OCI-LY7 (cell line): Measurements from ENCODE around the gene WDFY2. TPM values are rescaled to one million over a fixed set of nuclear protein-coding genes. Genes with fewer than 3 reads are reported as not detected.

Experiments used
- BruUV-seq: library from RNA; stranded (reverse); fragments of 400-500 nt; replicated peaks from 2 replicates; lab custom pipeline; 2021; lab: Mats Ljungman, UMichigan
- CTCF ChIA-PET: fragments of 300-600 bp; sonication (Branson Sonifier 250); formaldehyde crosslinking; loops from one replicate; lab custom pipeline; 2022; ENCODE audit warnings: antibody characterized with exemption; ENCODE audit not compliant: unreplicated experiment; lab: Charles Lee
- POLR2A ChIA-PET: fragments of 300-600 bp; sonication (Branson Sonifier 250); formaldehyde crosslinking; loops from one replicate; lab custom pipeline; 2022; ENCODE audit warnings: antibody characterized with exemption; lab: Charles Lee
- DNase-seq: peaks from one replicate; pipeline ENCODE4 v3.0.0-alpha.2; 2015; ENCODE audit warnings: low spot score
- H2AFZ ChIP-seq: fragments of 200-600 bp; sonication (generic), shearing (Covaris generic); 2 replicates; pipeline ENCODE4 v1.6.1; 2014; ENCODE audit warnings: mild to moderate bottlenecking, antibody characterized with exemption, low read length, moderate library complexity
- H3K27ac ChIP-seq: fragments of 200-600 bp; sonication (generic); 2 replicates; pipeline ENCODE4 v1.5.1; 2014; ENCODE audit warnings: mixed run types, low read depth, mild to moderate bottlenecking, moderate library complexity, low read length, inconsistent platforms; ENCODE audit not compliant: poor library complexity, severe bottlenecking
- H3K36me3 ChIP-seq: fragments of 200-600 bp; sonication (generic); 2 replicates; pipeline ENCODE4 v1.6.1; 2014; ENCODE audit warnings: mild to moderate bottlenecking, antibody characterized with exemption, low read length, moderate library complexity, mixed read lengths; ENCODE audit not compliant: insufficient read depth
- H3K4me1 ChIP-seq: fragments of 200-600 bp; sonication (generic); 2 replicates; pipeline ENCODE4 v1.5.1; 2014; ENCODE audit warnings: mild to moderate bottlenecking, low read length; ENCODE audit not compliant: insufficient read depth, poor library complexity, severe bottlenecking
- H3K4me2 ChIP-seq: fragments of 200-600 bp; sonication (generic); 2 replicates; pipeline ENCODE4 v1.6.1; 2014; ENCODE audit warnings: mild to moderate bottlenecking, low read length
- H3K4me3 ChIP-seq: fragments of 200-600 bp; sonication (generic); 2 replicates; pipeline ENCODE4 v1.5.1; 2014; ENCODE audit warnings: mild to moderate bottlenecking, low read depth, low read length; ENCODE audit not compliant: poor library complexity, severe bottlenecking
- H3K79me2 ChIP-seq: fragments of 200-600 bp; sonication (generic); 2 replicates; pipeline ENCODE4 v1.6.1; 2016; ENCODE audit warnings: low read depth, mild to moderate bottlenecking, low read length, moderate library complexity, mixed read lengths; ENCODE audit not compliant: insufficient read depth
- H3K9me2 ChIP-seq: fragments of 200-600 bp; sonication (generic); 2 replicates; pipeline ENCODE4 v1.6.1; 2016; ENCODE audit warnings: mild to moderate bottlenecking, low read length, mixed read lengths; ENCODE audit not compliant: insufficient read depth
- H3K9me3 ChIP-seq: fragments of 200-600 bp; sonication (generic); 2 replicates; pipeline ENCODE4 v1.6.1; 2014; ENCODE audit warnings: mild to moderate bottlenecking, mixed run types, low read length, mixed read lengths
- H4K20me1 ChIP-seq: fragments of 200-600 bp; sonication (generic); 2 replicates; pipeline ENCODE4 v1.6.1; 2014; ENCODE audit warnings: mild to moderate bottlenecking, antibody characterized with exemption, low read length, moderate library complexity, mixed read lengths; ENCODE audit not compliant: insufficient read depth
- CTCF ChIP-seq: fragments of 200-600 bp; sonication (generic); conservative IDR thresholded peaks from 2 replicates; pipeline ENCODE4 v1.5.1; 2014; ENCODE audit warnings: mild to moderate bottlenecking, antibody characterized with exemption, low read length, moderate library complexity, mixed read lengths
- EZH2phosphoT487 ChIP-seq: fragments of 200-600 bp; sonication (generic); IDR thresholded peaks from 2 replicates; pipeline ENCODE4 v1.6.1; 2018; ENCODE audit warnings: low read depth, borderline replicate concordance, mild to moderate bottlenecking, mixed run types, antibody characterized with exemption, low read length, moderate library complexity, mixed read lengths
- intact Hi-C: fragments of 100-400 bp; cut with micrococcal nuclease; formaldehyde crosslinking; loops from one replicate; pipeline ENCODE4 v1.10.0; 2022; ENCODE audit not compliant: unreplicated experiment
- total RNA-seq, 2 experiments: library from RNA; depleted of rRNA in 1 of 2; stranded (reverse); fragments of >200 nt in 1 of 2; shearing (Covaris generic) in 1 of 2; gene quantifications; 2 replicates each; pipeline ENCODE4 v1.2.3, GENCODE V29; 2014 to 2022

Gene WDFY2
- total RNA-seq, 2 experiments from 2014 or later: 6.4 to 18.1 TPM

- intact Hi-C loops: no loop called here
- no peaks in the 10 kb centered on the region for H3K4me1 ChIP-seq
- no peaks in the 10 kb centered on the region for H3K9me2 ChIP-seq
- ChIA-PET CTCF (no interaction called here), POLR2A (interaction anchor here (0.6 to 1.3 kb wide), 2 partner anchors 22 to 322 kb away, joined by 3 read pairs; no protein-coding TSS in a partner anchor)
- H3K9me3 ChIP-seq: no peaks in the 10 kb centered on the region
- DNase-seq: no peak
- H4K20me1 ChIP-seq: no peaks in the 10 kb centered on the region
- no TSS peak for BruUV-seq
- no peak overlapping the region for H3K4me2 ChIP-seq
- H3K79me2 ChIP-seq: no peaks in the 10 kb centered on the region
- no peak overlapping the region for H3K27ac ChIP-seq
- no peak overlapping the region for H2AFZ ChIP-seq
- H3K36me3 ChIP-seq: peaks cover 8% of the 10 kb centered on the region; the same call in 1 of the 2 replicates
- TF ChIP-seq EZH2phosphoT487 (no peak), CTCF (no peak)
- no peak overlapping the region for H3K4me3 ChIP-seq
Observed at GRCh38 chr13:51761643-51762350, 177.5 kb downstream of the WDFY2 start.

- Histone ChIP-seq H3K79me2 (no peaks in the 10 kb centered on the region), H3K4me2 (no peak overlapping the region), H3K4me3 (no peak overlapping the region), H3K4me1 (no peaks in the 10 kb centered on the region), H2AFZ (no peak overlapping the region), H3K36me3 (peaks cover 4% of the 10 kb centered on the region; the same call in 1 of the 2 replicates), H3K27ac (no peak overlapping the region), H3K9me3 (no peaks in the 10 kb centered on the region), H3K9me2 (no peaks in the 10 kb centered on the region), H4K20me1 (no peaks in the 10 kb centered on the region)
- DNase-seq: no peak
- ChIA-PET POLR2A (interaction anchor here (0.8 kb wide), 1 partner anchor 18 kb away, joined by 3 read pairs; no protein-coding TSS in a partner anchor), CTCF (no interaction called here)
- intact Hi-C loops: no loop called here
- no TSS peak for BruUV-seq
- TF ChIP-seq EZH2phosphoT487 (no peak), CTCF (no peak)
Observed at GRCh38 chr13:51763486-51763885, 179.2 kb downstream of the WDFY2 start.
